ENCODE results near the gene PHC2.

PHC2 gene

DNA sequence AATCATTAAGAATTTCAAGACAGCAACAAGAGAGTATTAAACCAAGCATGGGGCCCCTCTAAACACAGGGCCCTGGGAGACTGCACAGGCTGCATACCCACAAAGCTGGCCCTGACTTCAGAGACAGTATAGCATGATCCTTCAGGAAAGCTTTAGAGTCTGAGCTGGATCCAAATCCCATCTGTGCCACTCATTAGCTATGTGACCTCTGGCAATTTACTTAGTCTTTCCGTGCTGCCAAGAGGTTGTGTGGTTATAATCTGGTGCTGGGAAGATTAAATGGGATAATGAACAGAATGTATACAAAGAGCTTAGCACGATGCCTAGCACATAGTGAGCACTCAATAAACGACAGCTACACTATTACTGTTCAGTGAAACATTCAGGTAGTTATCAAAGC lies 4.0 kb downstream of the PHC2 start:
- DNase-seq = no peak
- H3K4me3 ChIP-seq (ENCODE audit: low read depth, low read length) = no peak overlapping the region
- TF ChIP-seq, protein P1, sequence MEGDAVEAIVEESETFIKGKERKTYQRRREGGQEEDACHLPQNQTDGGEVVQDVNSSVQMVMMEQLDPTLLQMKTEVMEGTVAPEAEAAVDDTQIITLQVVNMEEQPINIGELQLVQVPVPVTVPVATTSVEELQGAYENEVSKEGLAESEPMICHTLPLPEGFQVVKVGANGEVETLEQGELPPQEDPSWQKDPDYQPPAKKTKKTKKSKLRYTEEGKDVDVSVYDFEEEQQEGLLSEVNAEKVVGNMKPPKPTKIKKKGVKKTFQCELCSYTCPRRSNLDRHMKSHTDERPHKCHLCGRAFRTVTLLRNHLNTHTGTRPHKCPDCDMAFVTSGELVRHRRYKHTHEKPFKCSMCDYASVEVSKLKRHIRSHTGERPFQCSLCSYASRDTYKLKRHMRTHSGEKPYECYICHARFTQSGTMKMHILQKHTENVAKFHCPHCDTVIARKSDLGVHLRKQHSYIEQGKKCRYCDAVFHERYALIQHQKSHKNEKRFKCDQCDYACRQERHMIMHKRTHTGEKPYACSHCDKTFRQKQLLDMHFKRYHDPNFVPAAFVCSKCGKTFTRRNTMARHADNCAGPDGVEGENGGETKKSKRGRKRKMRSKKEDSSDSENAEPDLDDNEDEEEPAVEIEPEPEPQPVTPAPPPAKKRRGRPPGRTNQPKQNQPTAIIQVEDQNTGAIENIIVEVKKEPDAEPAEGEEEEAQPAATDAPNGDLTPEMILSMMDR (IDR thresholded peaks at IDR 0.05; ENCODE audit: low read depth, low read length, missing control alignments) = no peak
- H3K27ac ChIP-seq = no peak overlapping the region
- H3K36me3 ChIP-seq (replicated peaks) = peaks cover 4% of the 10 kb centered on the region
- H3K27me3 ChIP-seq (replicated peaks) = no peaks in the 10 kb centered on the region
- in situ Hi-C loops (cut with HindIII; ENCODE audit: low pct_ligation_motif_present, low sequenced_read_pairs) = no loop called here

DNA sequence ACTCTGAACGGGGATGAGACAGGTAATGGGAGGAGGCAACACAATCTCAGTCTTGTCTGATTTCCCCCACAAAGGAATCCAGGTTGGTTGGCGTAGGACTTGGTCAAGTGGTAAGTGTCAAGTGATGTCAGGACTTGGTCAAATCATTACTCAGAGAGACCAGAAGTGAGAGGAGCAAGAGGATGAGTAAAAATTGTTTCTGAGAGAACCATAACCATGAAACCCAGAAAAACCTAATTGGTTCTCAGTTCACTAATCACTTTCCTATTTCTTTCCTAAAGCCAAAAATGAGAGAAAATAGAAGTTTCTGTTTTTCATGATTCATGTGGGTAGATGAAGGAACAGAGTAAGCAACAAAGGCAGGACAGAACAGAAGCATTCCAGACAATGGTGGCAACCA lies 5.0 kb downstream of the PHC2 start:
- no peak overlapping the region for H3K27ac ChIP-seq
- DNase-seq = no peak
- in situ Hi-C loops (cut with HindIII; ENCODE audit: low pct_ligation_motif_present, low sequenced_read_pairs) = no loop called here
- TF ChIP-seq, protein P1 (IDR thresholded peaks at IDR 0.05; ENCODE audit: low read depth, low read length, missing control alignments) = no peak
- H3K4me3 ChIP-seq (ENCODE audit: low read depth, low read length) = no peak overlapping the region
- H3K27me3 ChIP-seq (replicated peaks) = no peaks in the 10 kb centered on the region
- H3K36me3 ChIP-seq (replicated peaks) = peaks cover 4% of the 10 kb centered on the region

DNA sequence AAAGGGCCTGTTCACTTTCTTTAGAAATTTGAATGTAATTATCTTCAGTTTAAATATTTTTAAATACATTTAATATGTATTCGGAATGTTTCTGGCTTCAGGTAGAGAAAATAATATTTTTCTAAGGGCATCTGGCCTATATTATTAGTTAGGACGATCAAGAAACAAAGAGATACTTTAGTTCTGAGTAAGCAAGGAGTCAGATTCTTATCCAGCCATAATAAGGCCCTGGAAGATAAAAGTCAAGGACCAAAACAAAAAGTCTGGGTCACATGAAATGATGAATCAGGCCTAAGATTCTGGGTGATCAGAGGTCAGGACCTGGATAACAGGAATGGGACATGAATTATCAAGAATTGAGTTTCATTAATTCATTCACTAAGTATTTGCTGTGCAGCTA lies 6.3 kb downstream of the PHC2 start:
- TF ChIP-seq, protein P1 (IDR thresholded peaks at IDR 0.05; ENCODE audit: low read depth, low read length, missing control alignments) = no peak
- Histone ChIP-seq H3K27me3 (replicated peaks) (no peaks in the 10 kb centered on the region), H3K36me3 (replicated peaks) (peaks cover 4% of the 10 kb centered on the region), H3K27ac (peak overlapping the region; percentile 98), H3K4me3 (ENCODE audit: low read depth, low read length) (no peak overlapping the region)
- DNase-seq = peak; percentile 50
- in situ Hi-C loops (cut with HindIII; ENCODE audit: low pct_ligation_motif_present, low sequenced_read_pairs) = no loop called here

DNA sequence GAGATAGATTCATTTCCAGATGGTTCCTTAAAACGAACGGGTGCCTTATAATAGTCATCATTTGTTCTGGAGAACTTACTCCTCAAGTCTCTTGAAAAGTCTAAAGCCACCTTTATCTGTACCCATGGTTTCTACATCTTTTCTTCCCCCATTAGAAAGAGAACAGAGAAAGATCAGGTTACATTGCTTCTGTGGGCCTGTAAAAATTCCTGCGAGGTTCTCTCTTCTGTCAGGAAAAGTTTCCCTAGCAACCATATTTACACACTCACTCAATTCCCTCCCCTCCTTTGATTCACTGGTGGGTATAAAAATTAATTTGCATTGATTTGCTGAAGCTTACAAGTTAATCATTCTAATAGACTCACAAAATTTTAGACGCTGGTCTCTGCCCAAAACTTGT lies 6.7 kb downstream of the PHC2 start:
- peak overlapping the region; percentile 98 for H3K27ac ChIP-seq
- in situ Hi-C loops (cut with HindIII; ENCODE audit: low pct_ligation_motif_present, low sequenced_read_pairs) = no loop called here
- H3K36me3 ChIP-seq (replicated peaks) = peaks cover 4% of the 10 kb centered on the region
- H3K27me3 ChIP-seq (replicated peaks) = no peaks in the 10 kb centered on the region
- peak; percentile 54 for DNase-seq
- no peak overlapping the region for H3K4me3 ChIP-seq (ENCODE audit: low read depth, low read length)
- TF ChIP-seq, protein P1 (IDR thresholded peaks at IDR 0.05; ENCODE audit: low read depth, low read length, missing control alignments) = no peak

DNA sequence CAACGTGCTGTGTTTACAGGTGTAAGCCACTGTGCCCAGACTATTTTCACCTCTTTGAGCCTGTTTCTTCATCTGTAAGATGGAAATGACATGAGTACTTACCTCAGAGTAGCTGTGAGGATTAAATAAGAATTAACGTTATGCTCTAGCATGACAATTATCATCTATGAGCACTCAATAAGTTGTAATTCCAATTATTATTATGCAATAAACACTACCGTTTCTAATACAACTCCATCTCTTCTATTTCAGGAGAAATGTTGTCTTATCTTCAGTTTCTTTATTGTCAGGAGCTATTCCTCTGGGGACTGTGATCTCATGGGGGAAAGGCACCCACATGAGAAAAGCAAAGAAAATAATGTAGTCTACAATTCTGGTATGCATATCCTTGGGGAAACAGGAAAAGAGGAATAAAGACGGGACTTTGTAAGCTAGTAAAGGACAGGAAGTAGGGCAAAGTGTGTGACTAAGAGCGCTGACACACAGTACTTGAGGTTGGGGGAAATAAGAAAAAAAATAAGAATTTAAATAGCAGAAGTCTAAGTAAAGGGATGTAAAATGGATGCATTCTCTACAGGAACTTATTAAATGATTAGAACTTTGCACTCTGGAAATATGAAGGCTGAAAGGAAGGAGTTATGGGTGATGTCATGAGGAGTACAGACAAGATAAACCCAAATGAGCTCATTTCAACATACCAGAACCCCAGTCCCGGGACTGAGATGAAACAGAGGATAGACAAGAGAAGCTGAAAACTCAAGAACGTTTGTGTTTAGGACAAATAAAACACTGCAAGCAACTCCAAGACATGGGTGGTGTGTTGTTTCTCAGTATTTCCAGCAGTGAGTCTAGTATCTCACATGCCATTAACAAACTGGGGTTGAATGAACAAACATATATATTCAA lies 9.8 kb downstream of the PHC2 start:
- peaks cover 4% of the 10 kb centered on the region for H3K36me3 ChIP-seq (replicated peaks)
- in situ Hi-C loops (cut with HindIII; ENCODE audit: low pct_ligation_motif_present, low sequenced_read_pairs) = no loop called here
- TF ChIP-seq, protein P1 (IDR thresholded peaks at IDR 0.05; ENCODE audit: low read depth, low read length, missing control alignments) = no peak
- DNase-seq = peak; percentile 61
- H3K27ac ChIP-seq = peak overlapping the region; percentile 82
- H3K4me3 ChIP-seq (ENCODE audit: low read depth, low read length) = no peak overlapping the region
- no peaks in the 10 kb centered on the region for H3K27me3 ChIP-seq (replicated peaks)

Data from brain microvascular endothelial cell (primary cell).